Renal cortical epithelial cell (primary cell): ENCODE results near the gene ADCY4. TPM values are rescaled to one million over a fixed set of nuclear protein-coding genes. Genes with fewer than 3 reads are reported as not detected.
A peak's percentile ranks its signal among the peaks of the same experiment; 100 is the strongest.

Experiments used
- DNase-seq: peaks from one replicate; pipeline ENCODE4 v3.0.0-alpha.2; 2011; ENCODE audit warnings: low read depth
- total RNA-seq: library from RNA; depleted of rRNA; stranded (reverse); fragments of >200 nt; gene quantifications from 2 replicates; pipeline ENCODE4 v1.2.3, GENCODE V29; 2014

ADCY4 gene
- total RNA-seq, 1 donor from 2014 or later: 0.40 TPM

GRCh38 chr14:24315807-24316596 lies 18.9 kb downstream of the ADCY4 start:
- no peak for DNase-seq

- no peak for DNase-seq
These were observed 19.5 kb downstream of the ADCY4 start for GRCh38 chr14:24315243-24315806.

- no peak for DNase-seq
These were observed 20.3 kb downstream of the ADCY4 start for GRCh38 chr14:24314377-24315193.

- DNase-seq: no peak
These were observed 21.0 kb downstream of the ADCY4 start for GRCh38 chr14:24313913-24314312.

- peak; percentile 55 for DNase-seq
These were observed 21.9 kb downstream of the ADCY4 start for GRCh38 chr14:24312736-24313507.

- DNase-seq: peak; percentile 92
These were observed 22.8 kb downstream of the ADCY4 start for GRCh38 chr14:24311837-24312615.

GRCh38 chr14:24310646-24311604 lies 23.9 kb downstream of the ADCY4 start, which contains the start of gene LTB4R:
TSS of gene LTB4R (plus strand) at chr14:24311502. CDS start at chr14:24315652, 4,150 bp downstream.
- peak; percentile 50 for DNase-seq

- DNase-seq: no peak
These were observed 24.6 kb downstream of the ADCY4 start for GRCh38 chr14:24310265-24310645.

GRCh38 chr14:24309538-24310264 lies 25.2 kb downstream of the ADCY4 start, which contains the start of gene LTB4R2:
TSS of gene LTB4R2 (plus strand) at chr14:24310140. CDS start at chr14:24310665, 525 bp downstream.
- DNase-seq: no peak

GRCh38 chr14:24308342-24309124 lies 26.3 kb downstream of the ADCY4 start:
- DNase-seq: no peak

GRCh38 chr14:24307575-24308341 lies 27.1 kb downstream of the ADCY4 start, which contains the start of gene CIDEB:
TSS of gene CIDEB (minus strand) at chr14:24307977. CDS start at chr14:24307858, 119 bp downstream.
- peak; percentile 69 for DNase-seq

GRCh38 chr14:24307156-24307574 lies 27.7 kb downstream of the ADCY4 start:
- DNase-seq: no peak

GRCh38 chr14:24304019-24304387 lies 30.9 kb downstream of the ADCY4 start:
- no peak for DNase-seq

GRCh38 chr14:24300326-24300980 lies 34.4 kb downstream of the ADCY4 start:
- no peak for DNase-seq

GRCh38 chr14:24299255-24300191 lies 35.3 kb downstream of the ADCY4 start, which contains the start of the genes DHRS1 and NOP9:
TSS of gene DHRS1 (minus strand) at chr14:24299780. CDS start at chr14:24299106, 674 bp downstream.
TSS of gene NOP9 (plus strand) at chr14:24299850. CDS start at chr14:24299955, 105 bp downstream.
- DNase-seq: peak; percentile 68
